ENCODE data around the gene IL1RAP. TPM values are rescaled to one million over a fixed set of nuclear protein-coding genes. Genes with fewer than 3 reads are reported as not detected.

IL1RAP gene
- total RNA-seq, 1 donor from 2014 or later, result 32.0 TPM

Other genes with a start within 250 kb of the IL1RAP start
- 64.2 TPM for gene CLDN1, start 191.6 kb upstream of the IL1RAP start, total RNA-seq
- gene CLDN16, start 125.9 kb upstream of the IL1RAP start, total RNA-seq, result 1.1 TPM
- gene TMEM207, start 64.2 kb upstream of the IL1RAP start, total RNA-seq, result not detected